Psoas muscle (tissue), 8 donors: Measurements from ENCODE around the gene TEX2. TPM values are rescaled to one million over a fixed set of nuclear protein-coding genes. Genes with fewer than 3 reads are reported as not detected.

Source experiments
- ATAC-seq, 4 donors: fragments of 200-7000 bp; cut with Tn5 transposase; one replicate each; pipeline ENCODE4 v1.9.1; 2020; ENCODE audit warnings: moderate library complexity in 3 of 4, mild to moderate bottlenecking in 2 of 4
- DNase-seq, 2 donors: peaks; one replicate each; pipeline ENCODE4 v3.0.0-alpha.2; 2020
- H3K27ac ChIP-seq: fragments of 200-600 bp; one replicate; pipeline ENCODE4 v1.8.0; 2022
- H3K27me3 ChIP-seq, 3 donors: fragments of 200-600 bp in 1 of 3; one replicate each; pipeline versions ENCODE4 v1.6.1 to v1.8.0; 2013 to 2022; ENCODE audit warnings: low read length in 2 of 3, mild to moderate bottlenecking in 2 of 3, moderate library complexity in 1 of 3; ENCODE audit not compliant: insufficient read depth in 3 of 3
- H3K36me3 ChIP-seq, 2 donors: fragments of 200-600 bp in 1 of 2; one replicate each; pipeline versions ENCODE4 v1.6.1 to v1.8.0; 2013 to 2022; ENCODE audit warnings: low read depth in 1 of 2, mild to moderate bottlenecking in 1 of 2, moderate library complexity in 1 of 2; ENCODE audit not compliant: insufficient read depth in 1 of 2
- H3K4me1 ChIP-seq: fragments of 200-600 bp; one replicate; pipeline ENCODE4 v1.8.0; 2022
- H3K4me3 ChIP-seq: fragments of 200-600 bp; one replicate; pipeline ENCODE4 v1.8.0; 2022; ENCODE audit warnings: mild to moderate bottlenecking
- H3K9me3 ChIP-seq: fragments of 200-600 bp; one replicate; pipeline ENCODE4 v1.8.0; 2022
- whole genome bisulfite sequencing, 3 donors: extraction: QIAGEN DNeasy Blood & Tissue Kit; methylation state at CpG; one replicate each; pipeline versions ENCODE4 v1.1.6 to v1.1.7; 2013; 5-methylcytosine and 5-hydroxymethylcytosine counted together
- intact Hi-C, 2 donors: fragments of 100-400 bp; cut with DNase I; formaldehyde crosslinking; loops; one replicate each; pipeline versions ENCODE4 v1.11.0 to v1.14.2; 2022
- polyA plus RNA-seq, 3 donors: library from polyadenylated mRNA; stranded (reverse); fragments of 200-250 nt; gene quantifications; one replicate each; pipeline ENCODE4 v1.2.3, GENCODE V29; 2013
- total RNA-seq, 4 donors: library from RNA; stranded (reverse); fragmentation: NEBNext Ultra II Directional in 2 of 4; extraction: Animal tissue kit (Norgen Biotek cat#: 25700) in 2 of 4; gene quantifications; one replicate each; pipeline versions ENCODE4 v1.2.1 to v1.2.4, GENCODE V29; 2021 to 2023
- TF ChIP-seq, protein P1 (sequence below): fragments of 200-600 bp; IDR thresholded peaks from one replicate; pipeline ENCODE4 v1.8.0; 2022; ENCODE audit warnings: antibody characterized with exemption
- donor health status: healthy with polysubstance abuse.
- donor health status: DM: no; HTN: no; CAD: no; lungs with moderate emphysema.
- donor health status: Bipolar disorder and iron deficiency.
- donor health status: healthy.
- donor health status: DM: yes; HTN: yes; CAD: no.
- donor health status: DM: no; HTN: no; CAD: no.
- donor health status: DM: no; HTN: no; CAD: no.
- donor health status: DM: yes; HTN: yes; CAD: no.

Gene TEX2
- total and polyA plus RNA-seq, 7 donors: 29.4 to 72.7 (median 52.8) TPM

DNA sequence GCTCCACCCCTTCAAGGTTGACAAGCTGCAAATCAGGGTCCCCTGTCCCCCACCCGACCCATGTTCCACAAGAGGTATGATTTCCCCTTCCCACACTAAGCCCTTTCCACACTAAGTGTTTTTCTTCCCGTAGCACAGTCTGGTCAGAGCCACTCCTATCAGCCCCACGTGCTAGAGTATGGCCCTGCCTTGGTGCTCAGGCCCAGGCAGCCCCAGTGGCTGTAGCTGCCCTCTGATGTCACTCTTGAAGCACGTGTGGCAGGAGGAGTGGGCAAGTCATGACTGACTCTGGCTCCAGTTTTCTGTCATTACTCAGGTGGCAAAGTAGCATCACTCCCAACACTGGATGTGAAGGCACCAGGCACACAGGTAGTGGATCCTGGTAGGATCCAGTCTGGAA, 97.7 kb downstream of the TEX2 start:
- H3K27me3 ChIP-seq: no peaks in the 10 kb centered on the region
- 82 to 92% (median 89%) methylated on average over 4 of the region's 4 CpGs for WGBS, 3 donors
- TF ChIP-seq, protein P1, sequence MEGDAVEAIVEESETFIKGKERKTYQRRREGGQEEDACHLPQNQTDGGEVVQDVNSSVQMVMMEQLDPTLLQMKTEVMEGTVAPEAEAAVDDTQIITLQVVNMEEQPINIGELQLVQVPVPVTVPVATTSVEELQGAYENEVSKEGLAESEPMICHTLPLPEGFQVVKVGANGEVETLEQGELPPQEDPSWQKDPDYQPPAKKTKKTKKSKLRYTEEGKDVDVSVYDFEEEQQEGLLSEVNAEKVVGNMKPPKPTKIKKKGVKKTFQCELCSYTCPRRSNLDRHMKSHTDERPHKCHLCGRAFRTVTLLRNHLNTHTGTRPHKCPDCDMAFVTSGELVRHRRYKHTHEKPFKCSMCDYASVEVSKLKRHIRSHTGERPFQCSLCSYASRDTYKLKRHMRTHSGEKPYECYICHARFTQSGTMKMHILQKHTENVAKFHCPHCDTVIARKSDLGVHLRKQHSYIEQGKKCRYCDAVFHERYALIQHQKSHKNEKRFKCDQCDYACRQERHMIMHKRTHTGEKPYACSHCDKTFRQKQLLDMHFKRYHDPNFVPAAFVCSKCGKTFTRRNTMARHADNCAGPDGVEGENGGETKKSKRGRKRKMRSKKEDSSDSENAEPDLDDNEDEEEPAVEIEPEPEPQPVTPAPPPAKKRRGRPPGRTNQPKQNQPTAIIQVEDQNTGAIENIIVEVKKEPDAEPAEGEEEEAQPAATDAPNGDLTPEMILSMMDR: no peak
- no peak overlapping the region for H3K27ac ChIP-seq
- ATAC-seq (no peak), DNase-seq (no peak)
- H3K9me3 ChIP-seq: no peaks in the 10 kb centered on the region
- H3K36me3 ChIP-seq: peaks cover 3 to 44% of the 10 kb centered on the region in 2 donors
- no peak overlapping the region for H3K4me3 ChIP-seq
- intact Hi-C loops: no loop called here
- peaks cover 33% of the 10 kb centered on the region for H3K4me1 ChIP-seq

DNA sequence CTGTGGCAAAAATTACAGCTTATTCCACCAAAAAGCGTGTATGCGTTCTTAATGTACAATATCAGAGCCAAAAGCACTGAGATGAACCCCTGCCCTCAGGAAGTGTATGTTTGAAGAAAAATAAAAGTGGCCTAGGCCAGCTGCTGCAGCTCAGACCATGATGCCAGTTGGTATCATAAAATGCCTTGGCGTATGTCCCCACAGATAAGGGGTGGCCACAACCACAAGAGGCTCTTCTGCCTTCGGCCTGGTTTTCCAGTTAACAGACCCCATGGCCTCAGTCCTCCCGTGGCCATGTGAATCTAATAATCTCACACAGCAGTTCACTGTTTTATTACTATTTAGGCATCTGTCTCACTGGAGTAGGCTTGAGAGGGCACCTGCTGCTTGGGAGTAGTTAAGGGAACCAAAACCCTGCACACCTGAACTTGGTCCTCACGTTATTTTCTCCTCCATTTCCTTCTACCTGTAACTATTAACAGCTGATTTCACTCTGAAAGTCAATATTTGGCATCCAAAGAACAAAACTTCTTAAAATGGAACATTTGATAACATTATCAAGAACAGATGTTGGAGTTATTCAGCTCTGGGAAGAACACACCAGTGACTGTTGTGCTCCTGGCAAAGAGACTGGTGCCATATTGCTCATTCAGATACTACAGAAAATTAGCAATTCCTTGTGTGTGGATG, 98.3 kb downstream of the TEX2 start:
- Histone ChIP-seq H3K27me3 (no peaks in the 10 kb centered on the region), H3K27ac (no peak overlapping the region), H3K4me1 (peaks cover 28% of the 10 kb centered on the region), H3K36me3 (peaks cover 3 to 41% of the 10 kb centered on the region in 2 donors), H3K9me3 (no peaks in the 10 kb centered on the region), H3K4me3 (no peak overlapping the region)
- DNase-seq (no peak), ATAC-seq (no peak)
- TF ChIP-seq, protein P1: no peak
- 93 to 96% (median 96%) methylated on average over 6 of the region's 6 CpGs for WGBS, 3 donors
- intact Hi-C loops: no loop called here

DNA sequence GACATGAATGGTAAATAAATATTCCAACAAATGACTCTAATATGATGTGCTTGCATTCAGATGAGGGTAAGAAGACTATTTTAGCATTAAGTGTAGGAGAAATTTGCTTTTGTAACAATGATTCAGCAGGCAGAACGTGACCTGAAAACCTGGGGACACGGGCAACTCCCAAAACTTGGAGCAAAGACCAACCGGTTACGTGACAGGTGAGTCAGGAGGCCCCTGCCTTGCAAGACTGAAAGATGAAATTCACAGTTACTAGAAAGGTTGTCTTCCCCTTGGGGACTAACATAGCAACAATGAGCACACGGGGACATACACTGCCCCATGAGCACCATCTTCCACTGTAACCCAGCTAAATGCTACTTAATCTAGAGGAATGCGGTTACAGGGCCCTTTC, 99.6 kb downstream of the TEX2 start:
- H3K36me3 ChIP-seq: peaks cover 3 to 37% of the 10 kb centered on the region in 2 donors
- peak overlapping the region; percentile 61 for H3K27ac ChIP-seq
- intact Hi-C loops: no loop called here
- 77 to 82% (median 79%) methylated on average over 6 of the region's 6 CpGs for WGBS, 3 donors
- H3K27me3 ChIP-seq: no peaks in the 10 kb centered on the region
- H3K9me3 ChIP-seq: no peaks in the 10 kb centered on the region
- TF ChIP-seq, protein P1: no peak
- H3K4me1 ChIP-seq: peaks cover 38% of the 10 kb centered on the region
- DNase-seq (no peak), ATAC-seq (no peak)
- H3K4me3 ChIP-seq: no peak overlapping the region

DNA sequence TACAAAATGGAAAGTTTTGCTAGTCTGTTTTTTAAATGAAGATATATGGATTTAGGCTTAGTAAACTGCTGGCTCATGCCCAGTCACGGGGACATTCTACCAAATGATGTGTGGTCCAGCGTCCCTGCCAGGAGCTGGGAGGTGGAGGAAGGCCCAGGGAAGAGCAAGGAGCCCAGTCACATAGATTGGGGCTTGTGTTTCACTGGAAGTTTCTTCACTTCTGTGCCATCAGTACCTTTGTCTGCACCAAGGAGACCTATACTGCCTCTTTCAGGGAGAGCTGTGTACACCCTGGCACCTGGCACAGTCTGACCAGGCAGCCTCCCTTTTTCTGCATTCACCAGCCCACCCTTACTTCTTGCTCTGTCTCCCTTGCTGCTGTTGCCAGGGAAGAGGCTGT, 100.5 kb downstream of the TEX2 start:
- WGBS, 3 donors: 48 to 69% (median 54%) methylated on average over 2 of the region's 2 CpGs
- H3K9me3 ChIP-seq: no peaks in the 10 kb centered on the region
- intact Hi-C loops: no loop called here
- H3K27ac ChIP-seq: peak overlapping the region; percentile 61
- TF ChIP-seq, protein P1: no peak
- H3K4me3 ChIP-seq: no peak overlapping the region
- H3K36me3 ChIP-seq: peaks cover 3 to 37% of the 10 kb centered on the region in 2 donors
- peak in 3 of 4 donors; percentile 31 to 63 (median 56) for ATAC-seq
- H3K4me1 ChIP-seq: peaks cover 48% of the 10 kb centered on the region
- DNase-seq: no peak
- H3K27me3 ChIP-seq: no peaks in the 10 kb centered on the region
